Measurements from ENCODE around the gene STUM.

DNA sequence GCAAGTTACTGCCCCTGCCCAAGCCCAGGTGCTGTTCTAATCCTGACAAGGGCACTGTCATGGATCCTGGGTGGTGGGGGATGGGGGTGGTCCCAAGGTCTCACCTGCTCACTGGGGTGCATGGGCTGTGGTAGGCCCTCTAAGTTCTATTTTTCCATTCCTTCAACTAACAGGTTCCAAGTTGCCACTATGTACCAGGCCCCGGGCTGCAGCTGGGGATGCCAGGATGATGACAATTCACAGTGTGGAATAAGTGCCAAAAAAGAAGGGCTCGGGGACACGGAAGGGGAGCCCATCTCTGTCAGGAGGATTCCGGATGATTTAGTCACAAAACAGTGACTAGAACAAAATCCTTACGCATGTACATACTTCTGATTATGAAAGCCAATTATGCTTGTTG, 76.0 kb downstream of the STUM start:
- TF ChIP-seq, protein P1, sequence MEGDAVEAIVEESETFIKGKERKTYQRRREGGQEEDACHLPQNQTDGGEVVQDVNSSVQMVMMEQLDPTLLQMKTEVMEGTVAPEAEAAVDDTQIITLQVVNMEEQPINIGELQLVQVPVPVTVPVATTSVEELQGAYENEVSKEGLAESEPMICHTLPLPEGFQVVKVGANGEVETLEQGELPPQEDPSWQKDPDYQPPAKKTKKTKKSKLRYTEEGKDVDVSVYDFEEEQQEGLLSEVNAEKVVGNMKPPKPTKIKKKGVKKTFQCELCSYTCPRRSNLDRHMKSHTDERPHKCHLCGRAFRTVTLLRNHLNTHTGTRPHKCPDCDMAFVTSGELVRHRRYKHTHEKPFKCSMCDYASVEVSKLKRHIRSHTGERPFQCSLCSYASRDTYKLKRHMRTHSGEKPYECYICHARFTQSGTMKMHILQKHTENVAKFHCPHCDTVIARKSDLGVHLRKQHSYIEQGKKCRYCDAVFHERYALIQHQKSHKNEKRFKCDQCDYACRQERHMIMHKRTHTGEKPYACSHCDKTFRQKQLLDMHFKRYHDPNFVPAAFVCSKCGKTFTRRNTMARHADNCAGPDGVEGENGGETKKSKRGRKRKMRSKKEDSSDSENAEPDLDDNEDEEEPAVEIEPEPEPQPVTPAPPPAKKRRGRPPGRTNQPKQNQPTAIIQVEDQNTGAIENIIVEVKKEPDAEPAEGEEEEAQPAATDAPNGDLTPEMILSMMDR (IDR thresholded peaks at IDR 0.05; ENCODE audit: poor library complexity): no peak
- TF ChIP-seq EZH2 (IDR thresholded peaks at IDR 0.05; ENCODE audit: borderline replicate concordance): no peak
